ENCODE data around the gene KITLG.

The KITLG gene

GRCh38 chr12:88580051-88580871 lies at the start of gene KITLG:
TSS of gene KITLG (minus strand) at chr12:88580471. CDS start at chr12:88580278, 193 bp downstream.
- in situ Hi-C loops (cut with MboI; ENCODE audit: low sequenced_read_pairs) = no loop called here

DNA sequence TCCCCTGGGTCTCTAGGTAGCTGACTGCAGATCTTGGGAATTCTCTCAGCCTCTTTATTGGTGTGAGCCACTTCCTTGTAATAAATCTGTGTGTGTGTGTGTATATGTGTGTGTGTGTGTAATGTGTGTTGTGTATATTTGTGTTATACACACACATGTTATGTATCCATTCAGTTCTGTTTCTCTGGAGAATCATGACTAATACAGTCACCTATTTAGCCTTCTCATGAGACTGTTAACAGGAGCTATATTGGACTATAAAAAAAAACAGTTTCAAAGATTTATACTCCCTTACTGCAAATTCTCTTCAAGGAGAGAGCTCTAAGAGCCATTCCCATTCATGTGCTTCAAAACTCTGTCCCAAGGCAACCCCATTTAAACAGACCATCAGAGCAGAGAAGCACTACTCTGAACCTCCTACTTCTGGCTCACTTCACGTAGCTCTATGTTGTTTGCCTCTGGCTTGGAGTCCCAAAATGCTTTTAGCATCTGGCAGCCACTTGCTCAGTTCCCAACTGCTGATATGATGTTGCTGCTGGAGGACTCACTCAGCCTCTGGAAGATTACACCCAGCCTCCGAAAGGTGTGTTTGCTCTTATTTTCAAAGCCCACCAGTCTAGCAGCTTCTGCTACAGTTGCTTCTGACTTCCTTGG lies 48.7 kb upstream of the KITLG start:
- in situ Hi-C loops (cut with MboI; ENCODE audit: low sequenced_read_pairs) = loop anchor here (25.0 kb wide), 1 partner anchor 358 kb away; no protein-coding TSS in a partner anchor

DNA sequence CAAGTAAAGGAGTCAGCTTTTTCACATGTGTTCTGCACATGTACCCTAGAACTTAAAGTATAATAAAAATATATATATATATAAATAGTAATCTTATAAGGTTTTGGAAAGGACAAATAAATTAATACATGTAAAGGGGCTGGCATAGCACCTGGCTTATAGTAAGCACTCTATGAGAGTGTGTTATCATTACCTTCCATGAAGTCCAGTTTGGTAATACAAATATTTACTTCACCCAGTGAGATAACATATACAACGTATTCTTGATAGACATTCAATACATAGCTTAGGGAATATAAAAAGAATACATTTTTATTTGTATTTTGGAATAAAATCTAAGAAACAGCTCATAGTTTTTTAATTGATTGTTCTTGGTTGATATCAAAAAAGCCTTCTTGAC lies 47.8 kb upstream of the KITLG start:
- in situ Hi-C loops (cut with MboI; ENCODE audit: low sequenced_read_pairs) = loop anchor here (25.0 kb wide), 1 partner anchor 359 kb away; no protein-coding TSS in a partner anchor

GRCh38 chr12:88627501-88627900 lies 47.2 kb upstream of the KITLG start:
- in situ Hi-C loops (cut with MboI; ENCODE audit: low sequenced_read_pairs) = loop anchor here (25.0 kb wide), 1 partner anchor 360 kb away; no protein-coding TSS in a partner anchor

- in situ Hi-C loops (cut with MboI; ENCODE audit: low sequenced_read_pairs) = loop anchor here (25.0 kb wide), 1 partner anchor 362 kb away; no protein-coding TSS in a partner anchor
Observed at GRCh38 chr12:88625356-88625755, 45.1 kb upstream of the KITLG start.

- in situ Hi-C loops (cut with MboI; ENCODE audit: low sequenced_read_pairs) = loop anchor here (25.0 kb wide), 1 partner anchor 362 kb away; no protein-coding TSS in a partner anchor
Observed at GRCh38 chr12:88624911-88625310, 44.6 kb upstream of the KITLG start.

- in situ Hi-C loops (cut with MboI; ENCODE audit: low sequenced_read_pairs) = no loop called here
Observed at GRCh38 chr12:88623777-88624548, 43.7 kb upstream of the KITLG start.

DNA sequence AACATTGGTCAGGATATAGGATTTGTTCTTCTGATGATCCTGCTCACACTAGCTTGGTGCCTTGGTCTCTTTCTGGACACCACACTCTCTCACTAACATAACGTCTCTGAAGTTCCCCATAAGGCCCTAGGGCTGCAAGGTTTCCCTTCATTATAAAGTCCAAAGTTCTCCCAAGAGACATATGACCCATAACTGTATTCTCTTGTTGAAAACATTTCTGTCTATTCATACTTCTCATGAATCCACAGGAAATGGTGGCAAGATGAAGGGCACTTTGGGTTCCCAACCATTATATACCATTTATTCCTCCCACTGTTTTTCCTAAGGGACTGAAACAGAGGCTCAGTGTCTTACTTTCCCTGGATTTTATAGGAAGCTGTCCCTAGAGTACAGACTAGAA lies 37.1 kb upstream of the KITLG start:
- in situ Hi-C loops (cut with MboI; ENCODE audit: low sequenced_read_pairs) = no loop called here

DNA sequence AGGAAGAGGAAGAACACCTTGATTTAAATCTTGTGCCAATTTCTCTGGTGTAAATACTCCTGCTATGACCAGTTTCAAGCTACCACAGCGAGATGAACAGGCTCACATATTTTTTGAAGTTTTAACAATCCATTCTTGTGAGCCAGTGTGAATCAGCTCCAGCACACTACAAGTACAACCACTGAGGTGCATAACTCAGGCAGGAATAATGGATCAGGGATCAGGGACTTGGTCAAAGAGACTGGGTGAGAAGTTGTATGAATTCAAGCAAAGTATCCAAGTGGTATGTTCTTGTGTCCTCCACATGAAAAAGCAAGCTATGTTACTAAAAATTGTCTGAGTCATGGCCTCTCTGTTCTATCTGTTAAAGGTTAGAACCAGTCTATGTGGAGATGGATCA lies 35.2 kb upstream of the KITLG start:
- in situ Hi-C loops (cut with MboI; ENCODE audit: low sequenced_read_pairs) = no loop called here

DNA sequence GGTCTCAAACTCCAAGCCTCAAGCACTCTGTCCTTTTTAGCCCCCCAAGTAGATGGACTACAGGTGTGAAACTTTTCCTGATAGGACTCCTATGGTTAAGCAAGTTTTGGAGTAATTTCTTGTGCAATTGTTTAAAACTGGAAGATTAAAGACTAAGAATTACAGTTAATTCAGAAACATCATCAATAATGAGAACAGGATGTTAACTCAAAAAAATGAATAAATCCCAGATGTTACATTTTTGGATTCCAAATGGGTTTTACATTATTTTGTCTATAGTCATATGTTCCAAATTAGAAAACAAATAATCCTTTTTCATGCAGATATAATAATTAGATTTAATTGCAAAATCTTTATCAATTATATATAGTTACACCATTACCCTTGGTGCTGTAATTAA lies 24.4 kb upstream of the KITLG start:
- in situ Hi-C loops (cut with MboI; ENCODE audit: low sequenced_read_pairs) = no loop called here

DNA sequence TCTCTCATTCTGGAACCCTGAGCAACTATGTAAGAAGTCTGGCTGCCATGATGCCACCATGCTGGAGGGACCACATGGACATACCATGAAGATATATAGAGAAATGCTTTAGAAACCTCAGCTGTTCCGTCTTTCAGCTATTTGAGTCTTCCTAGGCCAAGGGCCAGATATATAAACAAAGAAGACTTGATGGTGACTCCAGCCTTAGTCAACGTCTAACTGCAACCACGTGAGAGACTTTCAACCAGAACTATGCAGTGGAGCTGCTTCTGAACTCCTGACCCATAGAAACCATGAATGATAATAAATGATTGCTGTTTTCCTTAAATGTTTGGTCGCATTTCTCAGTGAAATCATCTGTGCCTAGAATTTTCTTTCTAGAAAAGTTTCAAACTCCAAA lies 20.0 kb upstream of the KITLG start:
- in situ Hi-C loops (cut with MboI; ENCODE audit: low sequenced_read_pairs) = no loop called here

DNA sequence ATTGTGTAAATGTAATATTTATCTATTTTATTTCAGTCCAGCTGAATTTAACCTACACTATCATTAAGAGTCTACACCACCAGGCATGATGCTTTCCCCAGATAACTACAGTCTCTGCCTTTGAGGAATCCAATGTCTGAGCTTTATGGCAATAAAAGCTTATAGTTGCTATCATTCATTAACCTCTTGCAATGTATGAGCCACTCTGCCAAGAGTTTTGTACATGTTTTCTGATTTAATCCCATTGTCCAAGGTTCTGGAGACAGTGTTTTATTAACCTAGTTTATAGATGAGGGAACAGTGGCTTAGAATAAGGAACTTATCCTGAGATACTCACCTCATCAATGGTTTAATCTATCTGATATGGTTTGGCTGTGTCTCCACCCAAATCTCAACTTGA lies 17.1 kb upstream of the KITLG start:
- in situ Hi-C loops (cut with MboI; ENCODE audit: low sequenced_read_pairs) = no loop called here

DNA sequence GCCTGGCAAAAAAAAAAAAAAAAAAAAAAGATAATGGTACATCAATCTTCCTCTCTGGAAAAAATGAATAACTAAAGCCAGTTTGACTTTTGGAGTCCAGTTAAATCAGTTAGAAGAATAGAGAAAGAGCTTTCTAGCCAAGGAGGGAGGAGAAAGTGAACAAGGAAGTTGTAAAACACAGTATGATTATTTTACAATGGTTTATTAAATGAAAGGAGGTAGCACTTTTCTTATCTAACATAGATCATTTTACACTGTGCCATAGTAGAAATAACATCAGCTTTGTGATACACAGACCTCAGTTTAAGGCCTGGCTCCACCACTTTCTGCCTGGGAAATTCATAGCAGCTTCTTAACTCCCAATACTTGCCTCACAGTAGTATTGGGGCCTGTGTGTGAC lies 15.4 kb upstream of the KITLG start:
- in situ Hi-C loops (cut with MboI; ENCODE audit: low sequenced_read_pairs) = no loop called here

DNA sequence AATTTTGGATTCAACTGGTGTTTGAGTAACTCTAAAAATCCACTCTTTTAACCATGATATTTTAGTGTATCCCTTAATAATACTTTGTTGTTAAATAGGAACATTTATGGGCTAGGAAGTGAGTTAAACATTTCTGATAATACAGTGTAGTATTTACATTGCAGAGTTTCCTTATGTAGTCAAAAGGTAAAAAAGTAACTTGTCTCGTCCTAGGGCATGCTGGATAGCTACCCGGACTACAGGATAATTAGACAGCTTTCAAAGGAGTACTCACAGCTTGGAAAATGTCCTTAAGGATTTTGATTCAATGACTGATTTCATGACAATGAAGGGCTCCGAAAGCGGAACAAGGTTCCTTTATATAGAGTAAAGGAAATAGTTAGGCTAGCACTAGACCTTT lies 14.5 kb upstream of the KITLG start:
- in situ Hi-C loops (cut with MboI; ENCODE audit: low sequenced_read_pairs) = no loop called here

GRCh38 chr12:88591343-88591742 lies 11.1 kb upstream of the KITLG start:
- in situ Hi-C loops (cut with MboI; ENCODE audit: low sequenced_read_pairs) = no loop called here

DNA sequence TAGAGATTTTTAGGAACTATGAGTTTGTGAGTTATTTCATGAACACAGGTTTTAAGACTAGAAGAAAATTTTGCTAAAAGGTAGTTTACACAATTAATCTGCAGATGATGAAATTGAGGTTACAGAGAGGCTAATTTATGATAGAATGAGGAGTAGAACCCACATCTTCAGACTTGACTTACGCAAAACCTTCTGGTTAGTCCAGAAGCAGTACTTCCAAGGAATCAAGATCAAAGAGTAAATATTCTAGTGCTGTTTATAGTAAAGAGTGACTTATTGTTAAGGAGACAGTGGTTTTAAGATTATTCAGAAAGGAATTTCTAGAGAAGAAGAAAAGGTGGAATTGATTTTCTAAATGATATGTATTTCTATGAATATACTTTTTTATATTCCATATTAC lies 10.6 kb upstream of the KITLG start:
- in situ Hi-C loops (cut with MboI; ENCODE audit: low sequenced_read_pairs) = no loop called here

GRCh38 chr12:88585077-88585476 lies 4.8 kb upstream of the KITLG start:
- in situ Hi-C loops (cut with MboI; ENCODE audit: low sequenced_read_pairs) = no loop called here

- in situ Hi-C loops (cut with MboI; ENCODE audit: low sequenced_read_pairs) = no loop called here
Observed at GRCh38 chr12:88579601-88580050, 645 bp downstream of the KITLG start.

DNA sequence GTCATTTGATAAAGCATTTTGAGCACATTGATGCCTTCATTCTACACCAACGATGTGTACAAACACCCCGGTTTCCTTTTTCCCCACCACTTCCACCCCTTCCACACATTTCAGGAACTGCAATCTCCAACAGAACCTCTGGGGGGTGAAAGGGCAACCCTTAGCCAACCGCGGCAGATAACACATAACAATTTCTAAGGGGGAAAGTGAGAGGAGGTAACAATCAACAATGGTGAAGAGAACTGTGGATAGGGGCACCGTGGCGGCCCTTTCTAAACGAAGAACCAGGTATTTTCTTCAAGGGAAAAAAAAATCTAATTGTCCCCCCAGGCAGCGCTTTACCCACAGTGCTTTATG lies 1.1 kb downstream of the KITLG start:
- in situ Hi-C loops (cut with MboI; ENCODE audit: low sequenced_read_pairs) = no loop called here

DNA sequence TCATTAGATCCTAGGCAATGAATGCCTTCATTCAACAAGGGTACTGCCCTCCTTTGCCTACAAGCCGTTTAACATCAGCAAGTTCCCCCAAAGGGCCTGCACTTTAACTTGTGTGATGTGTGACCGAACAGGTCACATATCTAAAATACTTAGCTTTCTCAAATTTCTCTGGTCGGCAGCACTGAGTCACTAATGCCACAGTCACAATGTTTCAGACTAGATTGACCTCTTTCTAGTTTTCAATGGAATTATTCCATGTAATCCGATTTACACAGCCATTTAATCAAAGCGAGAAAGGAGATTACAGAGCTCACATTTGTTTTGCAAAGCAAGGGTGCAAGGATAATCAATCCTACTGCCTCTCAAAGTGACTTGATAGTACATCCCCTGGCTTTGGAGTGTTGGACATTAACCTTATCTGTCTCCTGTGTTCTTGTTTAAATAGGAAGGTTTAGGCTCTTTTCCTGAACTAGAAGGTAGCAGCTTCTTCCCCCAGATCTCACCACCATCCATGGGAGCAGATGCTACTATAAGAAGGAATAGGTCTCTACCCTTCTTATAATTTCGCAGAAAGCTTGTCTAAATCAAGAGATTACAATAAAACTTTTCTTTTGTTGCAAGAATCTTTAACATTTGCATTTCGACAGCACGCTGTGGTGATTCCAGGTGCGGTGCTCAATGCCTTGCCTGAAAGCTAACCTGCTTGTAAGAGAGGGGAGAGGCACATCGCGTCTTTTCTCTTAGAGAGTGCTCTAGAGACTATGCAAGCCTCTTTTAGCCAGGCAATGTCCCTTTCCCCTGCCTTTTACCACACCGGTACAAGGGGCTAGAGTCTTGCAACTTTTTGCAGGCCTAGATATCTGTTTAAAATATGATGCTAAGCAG lies 1.8 kb downstream of the KITLG start:
- in situ Hi-C loops (cut with MboI; ENCODE audit: low sequenced_read_pairs) = no loop called here
